Glomerular visceral epithelial cell (primary cell): ENCODE results near the gene TNF.

ENCODE experiments used
- DNase-seq: peaks from one replicate; pipeline ENCODE4 v3.0.0-alpha.2; 2016; ENCODE audit errors: extremely low spot score

Gene TNF

GRCh38 chr6:31575335-31575901, at the start of gene TNF:
Gene TNF, plus strand, starts transcription at chr6:31575565. Its CDS starts 177 bp downstream, at chr6:31575742.
- DNase-seq, result peak; percentile 92

- no peak for DNase-seq
These were observed 49.3 kb upstream of the TNF start for GRCh38 chr6:31525932-31526591.

DNA sequence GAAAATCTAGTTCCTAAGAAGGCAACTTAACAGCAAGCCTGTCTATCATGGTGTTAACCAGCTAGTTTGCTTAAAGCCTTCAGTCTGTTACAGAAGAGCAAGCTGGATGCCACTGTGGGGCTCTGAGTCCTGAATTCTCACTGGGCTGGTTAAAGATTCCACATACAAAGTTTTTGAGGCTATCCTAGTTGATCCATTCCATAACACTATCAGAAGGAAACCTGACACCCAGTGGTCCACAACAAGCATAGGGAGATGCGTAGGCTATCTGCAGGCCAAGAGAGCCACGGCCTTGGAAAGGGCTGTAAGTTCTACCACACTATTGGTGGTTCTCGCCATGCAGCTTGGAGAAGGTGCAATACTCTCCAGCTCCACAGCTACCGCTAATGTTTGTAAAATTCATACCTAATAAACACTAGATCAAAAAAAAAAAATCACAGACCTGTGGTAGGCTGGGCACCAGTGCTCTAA, 47.0 kb upstream of the TNF start:
- no peak for DNase-seq

- DNase-seq, result no peak
These were observed 46.5 kb upstream of the TNF start, which contains the start of gene MCCD1 for GRCh38 chr6:31528821-31529328. Gene MCCD1, plus strand, starts transcription at chr6:31528962. Its CDS starts 53 bp downstream, at chr6:31529015.

DNA sequence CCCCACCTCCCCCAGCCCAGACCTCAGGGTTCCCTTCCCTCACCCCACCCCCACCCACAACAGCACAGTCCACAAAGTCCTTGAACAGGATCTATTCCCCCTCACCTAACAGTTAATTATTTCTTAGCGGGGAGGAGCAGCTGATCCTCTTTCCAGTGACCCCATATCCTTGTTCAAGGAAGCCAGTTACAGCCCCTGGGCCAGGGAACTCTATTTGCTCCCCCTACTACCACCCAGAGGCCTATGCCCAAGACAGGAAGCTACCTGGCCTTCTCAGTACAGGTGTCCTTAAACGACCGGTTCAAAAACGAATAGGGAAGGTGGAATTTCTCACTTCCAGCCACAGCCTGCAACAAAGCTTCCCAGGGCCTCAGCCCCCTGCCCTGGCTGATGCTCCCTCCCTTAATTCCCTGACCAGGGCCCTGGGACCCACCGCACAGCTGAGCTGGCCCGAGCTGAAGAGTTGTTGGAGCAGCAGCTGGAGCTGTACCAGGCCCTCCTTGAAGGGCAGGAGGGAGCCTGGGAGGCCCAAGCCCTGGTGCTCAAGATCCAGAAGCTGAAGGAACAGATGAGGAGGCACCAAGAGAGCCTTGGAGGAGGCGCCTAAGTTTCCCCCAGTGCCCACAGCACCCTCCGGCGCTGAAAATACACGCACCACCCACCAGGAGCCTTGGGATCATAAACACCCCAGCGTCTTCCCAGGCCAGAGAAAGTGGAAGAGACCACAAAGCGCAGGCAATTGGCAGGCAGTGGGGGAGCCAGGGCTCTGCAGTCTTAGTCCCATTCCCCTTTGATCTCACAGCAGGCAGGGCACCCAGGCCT, 45.8 kb upstream of the TNF start:
- DNase-seq, result peak; percentile 61

- no peak for DNase-seq
These were observed 44.7 kb upstream of the TNF start for GRCh38 chr6:31530659-31531058.

DNA sequence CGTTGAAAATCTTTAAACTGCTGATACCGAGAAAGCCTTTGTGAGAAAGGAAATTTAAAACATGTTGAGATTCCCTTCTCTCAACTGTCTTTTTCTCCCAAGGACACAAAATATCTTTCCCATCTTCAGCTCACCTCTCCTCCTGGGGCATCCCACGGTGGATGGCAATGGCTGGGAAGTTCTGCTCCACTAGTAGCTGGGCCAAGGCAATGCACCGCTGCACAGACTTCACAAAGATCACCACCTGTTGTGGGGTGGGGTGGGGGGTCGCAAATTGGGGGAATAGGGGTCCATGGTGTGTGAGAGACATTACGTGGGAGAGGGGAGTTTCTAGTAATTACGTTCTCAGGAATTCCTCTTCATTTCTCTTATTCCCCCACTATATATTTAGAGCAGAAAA, 44.2 kb upstream of the TNF start:
- no peak for DNase-seq

DNA sequence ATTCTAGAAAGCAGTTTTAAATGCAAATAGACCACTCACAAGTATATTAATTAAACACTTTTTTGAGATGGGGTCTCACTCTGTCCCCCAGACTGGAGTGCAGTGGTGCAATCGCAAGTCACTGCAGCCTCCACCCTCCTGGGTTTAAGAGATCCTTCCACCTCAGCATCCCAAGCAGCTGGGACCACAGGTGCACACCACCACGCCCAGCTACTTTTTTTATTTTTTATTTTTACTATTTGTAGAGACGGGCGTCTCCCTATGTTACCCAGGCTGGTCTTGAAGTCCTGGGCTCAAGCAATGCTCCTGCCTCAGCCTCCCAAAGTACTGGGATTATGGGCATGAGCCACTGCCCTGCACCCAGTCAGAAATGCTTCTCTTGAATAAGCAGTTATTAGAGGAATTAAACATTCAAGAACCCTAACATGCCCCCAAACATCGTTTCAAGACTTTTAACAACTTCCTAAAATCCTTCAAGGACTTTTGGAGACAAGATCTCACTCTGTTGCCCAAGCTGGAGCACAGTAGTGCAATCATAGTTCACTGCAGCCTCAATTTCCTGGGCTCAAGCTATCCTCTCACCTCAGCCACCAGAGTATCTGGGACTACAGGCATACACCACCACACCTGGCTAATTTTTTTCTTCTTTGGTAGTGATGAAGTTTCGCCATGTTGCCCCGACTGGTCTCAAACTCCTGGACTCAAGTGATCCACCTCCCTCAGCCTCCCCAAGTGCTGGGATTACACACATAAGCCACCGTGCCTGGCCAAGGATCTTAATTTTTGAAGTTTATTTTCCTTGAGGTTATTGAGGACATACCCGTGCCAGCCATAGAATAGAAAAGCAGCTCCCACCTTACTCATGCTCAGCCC, 43.4 kb upstream of the TNF start:
- DNase-seq, result no peak

- DNase-seq, result no peak
These were observed 42.5 kb upstream of the TNF start for GRCh38 chr6:31532644-31533454.

DNA sequence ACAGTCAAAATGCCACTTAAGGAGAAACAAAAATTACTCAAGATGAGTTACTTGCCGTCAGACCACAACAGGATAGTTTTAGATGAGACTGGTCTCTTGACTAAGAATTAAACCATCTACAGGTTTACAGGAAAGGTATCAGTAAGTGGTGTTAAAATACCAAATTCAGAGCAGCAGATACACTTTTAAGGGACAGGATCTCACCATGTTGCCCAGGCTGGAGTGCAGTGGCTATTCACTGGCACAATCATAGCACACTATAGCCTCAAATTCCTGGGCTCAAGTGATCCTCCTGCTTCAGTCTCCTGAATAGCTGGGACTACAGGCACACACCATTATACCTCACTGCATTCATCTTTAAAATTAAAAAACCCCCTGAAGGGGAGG, 41.9 kb upstream of the TNF start:
- no peak for DNase-seq

DNA sequence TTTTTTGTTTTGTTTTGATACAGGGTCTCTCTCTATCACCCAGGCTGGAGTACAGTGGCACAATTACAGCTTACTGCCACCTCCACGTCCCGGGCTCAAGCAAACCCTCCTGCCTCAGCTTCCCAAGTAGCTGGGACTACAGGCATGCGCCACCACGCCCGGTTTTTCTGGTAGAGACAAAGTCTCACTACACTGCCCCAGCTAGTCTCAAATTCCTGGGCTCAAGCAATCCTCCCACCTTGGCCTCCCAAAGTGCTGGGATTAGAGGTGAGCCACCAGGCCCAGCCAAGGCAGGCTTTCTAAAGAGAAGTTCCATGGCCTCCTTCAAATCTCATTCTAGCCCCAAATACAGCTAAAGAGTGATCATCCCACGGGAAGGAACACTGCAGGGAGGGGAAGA, 41.4 kb upstream of the TNF start:
- DNase-seq, result no peak

GRCh38 chr6:31534521-31535040, 40.8 kb upstream of the TNF start:
- DNase-seq, result no peak

DNA sequence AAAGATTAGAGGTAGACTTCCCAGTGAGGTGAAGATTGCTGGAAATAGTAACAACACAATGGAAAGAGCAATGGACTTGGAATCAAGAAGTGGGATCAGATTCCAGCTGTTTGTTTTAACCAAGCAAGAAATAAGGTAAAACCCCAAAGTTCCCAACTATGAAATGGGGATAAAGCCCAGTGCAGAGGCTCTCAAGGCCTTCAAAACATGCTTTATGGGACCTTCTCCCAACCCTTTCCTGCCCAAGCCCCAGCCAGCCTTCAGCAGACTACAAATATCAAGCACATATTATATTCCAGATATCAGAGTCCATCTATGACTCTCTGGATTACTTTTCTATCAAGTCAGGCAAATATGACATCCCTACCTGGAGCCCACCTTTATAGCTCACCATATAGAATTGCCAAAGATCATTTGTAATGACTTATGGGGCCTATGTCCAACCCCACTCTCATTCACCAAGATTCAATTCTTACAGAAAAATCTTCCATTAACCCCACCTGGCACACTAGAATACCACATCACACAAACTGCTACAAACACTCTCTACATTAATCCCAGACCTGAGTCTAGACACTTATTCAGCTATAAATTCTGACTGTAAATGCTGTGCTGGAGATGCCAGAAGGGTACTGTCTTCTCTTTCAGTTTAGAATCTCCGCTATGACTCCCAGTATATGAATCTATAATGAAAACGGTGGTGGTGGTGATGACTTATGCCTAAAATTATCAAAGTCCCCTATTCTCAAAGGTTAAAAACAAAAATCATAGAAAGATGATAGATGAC, 39.6 kb upstream of the TNF start:
- DNase-seq, result no peak

DNA sequence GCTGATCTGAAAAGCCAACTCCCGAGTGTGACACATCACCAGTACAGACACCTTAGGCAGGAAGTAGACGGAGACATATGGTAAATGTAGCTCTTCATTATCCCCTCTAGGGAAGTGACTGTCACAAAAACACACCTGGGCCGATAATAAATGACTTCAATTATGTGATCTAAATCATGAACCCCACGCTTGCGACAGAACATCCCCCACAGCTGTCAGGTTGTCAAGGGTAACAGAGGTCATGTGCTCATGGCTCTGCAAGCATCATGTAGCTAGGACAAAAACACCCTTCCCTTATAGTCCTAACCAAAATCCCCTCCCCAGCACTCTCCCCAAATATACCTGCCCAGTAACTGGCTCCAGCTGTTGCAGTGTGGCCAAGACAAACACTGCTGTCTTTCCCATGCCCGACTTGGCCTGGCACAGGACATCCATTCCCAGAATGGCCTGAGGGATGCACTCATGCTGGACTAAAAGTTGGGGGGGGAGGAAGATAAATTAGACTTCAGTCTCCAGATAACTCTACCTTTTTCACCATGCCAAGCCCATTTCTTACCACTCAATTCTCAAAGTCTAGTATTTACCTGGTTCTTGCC, 36.5 kb upstream of the TNF start:
- DNase-seq, result no peak

DNA sequence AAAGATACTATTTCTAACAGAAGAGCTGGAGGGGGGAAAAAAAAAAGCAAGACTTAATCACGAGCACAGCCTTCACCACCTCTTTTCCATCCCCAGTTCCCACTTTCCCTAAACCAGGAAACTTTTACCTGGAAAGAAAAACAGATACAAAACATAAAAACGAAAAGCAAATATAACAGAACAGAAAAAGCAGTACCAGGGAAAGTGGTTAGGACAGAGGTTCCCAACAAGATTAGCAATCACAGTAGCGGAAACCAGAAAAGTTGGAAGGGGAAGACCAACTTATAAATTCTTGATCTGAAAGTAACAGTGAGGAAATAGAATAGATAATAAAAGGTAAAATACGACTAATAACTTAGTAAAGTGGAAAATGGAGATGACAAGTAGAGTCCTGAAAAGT, 34.7 kb upstream of the TNF start:
- DNase-seq, result no peak

DNA sequence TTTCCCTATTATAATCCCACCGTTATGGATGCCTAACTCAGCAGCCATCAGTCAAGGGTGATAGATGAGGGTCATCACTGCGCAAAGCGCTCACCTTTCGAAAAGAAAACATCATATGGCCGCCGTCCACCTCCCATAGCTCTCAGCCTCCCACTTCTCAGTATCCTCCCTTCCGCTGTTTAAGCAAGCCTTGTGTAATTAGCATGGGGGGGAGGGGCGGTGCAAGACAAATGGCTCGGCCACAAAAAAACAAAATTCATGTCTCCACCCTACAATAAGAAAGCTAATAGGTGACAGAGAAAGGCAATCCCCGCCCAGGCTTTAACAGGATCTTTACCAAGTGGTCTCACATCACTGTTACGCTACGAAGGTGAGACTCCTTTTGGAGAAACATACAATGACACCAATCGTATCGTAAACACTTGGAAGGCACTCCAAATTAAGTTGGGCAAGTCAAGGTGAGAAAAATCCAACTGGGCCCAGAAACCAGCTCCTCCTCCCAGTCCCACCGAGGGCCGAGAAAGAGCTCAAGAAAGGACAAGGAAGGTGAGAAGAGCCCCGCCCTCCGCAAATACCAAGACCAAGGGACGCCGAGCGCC, 34.2 kb upstream of the TNF start:
- DNase-seq, result peak; percentile 48

DNA sequence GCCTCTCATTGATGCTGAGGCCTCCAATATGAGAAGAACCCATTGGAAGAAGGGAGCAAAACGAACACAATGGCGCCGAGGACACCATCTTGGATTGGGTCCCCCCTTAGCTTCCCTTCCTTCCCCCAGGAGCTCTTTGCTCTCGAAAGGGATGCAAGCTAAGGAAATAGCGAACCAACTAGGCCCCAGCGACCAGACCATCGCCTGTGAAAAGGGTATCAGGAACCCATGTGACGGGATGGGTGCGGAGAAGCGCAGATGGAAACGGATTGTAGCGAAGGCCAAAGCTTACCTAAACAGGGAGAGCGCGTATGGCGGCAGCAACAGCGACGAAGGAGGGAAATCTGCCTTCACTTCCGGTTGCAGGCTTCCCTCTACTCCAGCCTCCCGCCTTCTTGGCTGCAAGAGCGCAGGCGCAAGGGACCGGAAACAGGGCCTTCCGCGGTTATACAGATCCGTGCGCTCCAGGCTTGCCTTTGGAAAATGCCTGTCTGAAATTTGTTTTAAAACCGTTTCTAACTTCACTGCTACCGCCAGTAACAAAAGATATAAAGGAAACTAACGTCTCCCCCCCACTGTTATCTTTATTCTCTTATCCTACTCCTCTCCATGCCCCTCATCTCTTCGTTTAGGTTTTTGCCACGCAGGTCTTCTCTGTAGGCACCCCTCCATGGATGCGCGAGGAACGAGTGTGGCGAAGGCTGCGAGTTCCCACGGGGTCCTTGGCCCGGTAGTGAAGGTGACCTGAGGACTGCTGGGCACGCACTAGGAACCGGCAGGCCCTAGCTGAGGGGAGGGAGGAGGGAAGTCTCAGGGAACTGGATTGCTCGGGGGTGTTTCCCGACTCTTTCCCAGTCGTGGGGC, 33.5 kb upstream of the TNF start, which contains the start of gene DDX39B:
Gene DDX39B, minus strand, starts transcription at position 346 of the 864 bp plus-strand sequence. CDS start 1,471 bp downstream, outside the sequence.
- peak; percentile 98 for DNase-seq

- no peak for DNase-seq
These were observed 31.7 kb upstream of the TNF start for GRCh38 chr6:31543639-31544038.
